SK-N-SH (cell line): Measurements from ENCODE around the gene SLC9A5.

Source experiments
- EZH2phosphoT487 ChIP-seq: fragments of 200-600 bp; sonication (generic); IDR thresholded peaks from 2 replicates; pipeline ENCODE4 v1.6.1; 2017; ENCODE audit warnings: low read depth, mixed run types, mild to moderate bottlenecking, antibody characterized with exemption, moderate library complexity, borderline replicate concordance
- FOXM1 ChIP-seq: IDR thresholded peaks from 2 replicates; pipeline ENCODE4 v1.4.0; 2012; ENCODE audit warnings: low read depth, mild to moderate bottlenecking
- POLR2AphosphoS5 ChIP-seq: IDR thresholded peaks from 2 replicates; pipeline ENCODE4 v1.6.1; 2012; ENCODE audit warnings: low read depth, low read length
- RAD21 ChIP-seq: IDR thresholded peaks from 2 replicates; pipeline ENCODE4 v1.6.1; 2012; ENCODE audit warnings: mild to moderate bottlenecking, low read length
- RXRA ChIP-seq: IDR thresholded peaks from 2 replicates; pipeline ENCODE4 v1.4.0; 2012; ENCODE audit warnings: low read depth, mild to moderate bottlenecking, borderline replicate concordance
- TCF12 ChIP-seq: IDR thresholded peaks from 2 replicates; pipeline ENCODE4 v1.4.0; 2012
- TF ChIP-seq, protein P1 (sequence below): fragments of 200-600 bp; sonication (generic); IDR thresholded peaks from 2 replicates; pipeline ENCODE4 v1.6.1; 2017; ENCODE audit warnings: antibody characterized with exemption, mild to moderate bottlenecking, moderate library complexity
- TF ChIP-seq, protein P2 (sequence below): IDR thresholded peaks from 2 replicates; pipeline ENCODE4; 2012
- TF ChIP-seq, protein P3 (sequence below): fragments of 150-350 bp; IDR thresholded peaks from 2 replicates; pipeline ENCODE4 v1.6.1; 2016; ENCODE audit warnings: mild to moderate bottlenecking, low read depth, low read length
- TF ChIP-seq, protein P4 (sequence below): IDR thresholded peaks from 2 replicates; pipeline ENCODE4 v1.6.1; 2012; ENCODE audit warnings: mild to moderate bottlenecking, low read depth, low read length, moderate library complexity
- TF ChIP-seq, protein P5 (sequence below): fragments of 150-350 bp; IDR thresholded peaks from 2 replicates; pipeline ENCODE4 v1.6.1; 2017; ENCODE audit warnings: antibody characterized with exemption, low read length, low read depth, borderline replicate concordance
- TF ChIP-seq, protein P6 (sequence below): IDR thresholded peaks from 2 replicates; pipeline ENCODE4 v1.4.0; 2012; ENCODE audit warnings: low read depth

DNA sequence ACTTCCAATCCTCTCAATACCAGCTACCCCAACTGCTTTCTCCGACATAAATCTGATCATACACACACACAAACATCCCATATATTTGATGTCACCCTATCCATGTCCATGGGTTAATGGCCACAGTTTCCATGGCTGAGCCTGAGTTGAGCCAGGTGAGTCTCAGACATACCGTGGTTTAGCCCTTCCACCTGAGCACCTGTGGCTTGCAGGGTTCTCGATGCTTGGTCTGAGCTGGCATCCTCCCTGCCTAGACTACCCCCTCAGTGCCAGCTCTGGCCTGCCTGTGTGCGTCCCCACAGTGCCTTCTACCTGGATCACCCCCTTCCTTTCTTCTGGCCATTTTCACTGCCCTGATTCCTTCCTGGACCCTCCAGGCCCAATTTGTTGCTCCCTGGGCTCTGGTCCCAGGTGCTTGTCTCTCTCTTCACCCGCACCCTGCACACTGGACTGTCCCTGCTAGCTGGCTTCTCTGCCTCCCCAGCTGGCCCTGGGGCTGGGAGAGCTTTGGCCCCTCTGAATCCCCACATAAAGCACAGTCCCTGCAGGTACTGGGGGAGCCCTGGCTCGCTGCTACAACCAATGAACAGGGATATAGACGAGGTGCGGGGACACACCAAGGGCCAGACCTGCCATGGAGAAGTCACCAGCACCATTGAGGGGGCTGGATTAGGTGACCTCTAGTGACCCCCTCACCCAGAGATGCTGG is 42.5 kb upstream of the SLC9A5 start:
- TF ChIP-seq, protein P1, sequence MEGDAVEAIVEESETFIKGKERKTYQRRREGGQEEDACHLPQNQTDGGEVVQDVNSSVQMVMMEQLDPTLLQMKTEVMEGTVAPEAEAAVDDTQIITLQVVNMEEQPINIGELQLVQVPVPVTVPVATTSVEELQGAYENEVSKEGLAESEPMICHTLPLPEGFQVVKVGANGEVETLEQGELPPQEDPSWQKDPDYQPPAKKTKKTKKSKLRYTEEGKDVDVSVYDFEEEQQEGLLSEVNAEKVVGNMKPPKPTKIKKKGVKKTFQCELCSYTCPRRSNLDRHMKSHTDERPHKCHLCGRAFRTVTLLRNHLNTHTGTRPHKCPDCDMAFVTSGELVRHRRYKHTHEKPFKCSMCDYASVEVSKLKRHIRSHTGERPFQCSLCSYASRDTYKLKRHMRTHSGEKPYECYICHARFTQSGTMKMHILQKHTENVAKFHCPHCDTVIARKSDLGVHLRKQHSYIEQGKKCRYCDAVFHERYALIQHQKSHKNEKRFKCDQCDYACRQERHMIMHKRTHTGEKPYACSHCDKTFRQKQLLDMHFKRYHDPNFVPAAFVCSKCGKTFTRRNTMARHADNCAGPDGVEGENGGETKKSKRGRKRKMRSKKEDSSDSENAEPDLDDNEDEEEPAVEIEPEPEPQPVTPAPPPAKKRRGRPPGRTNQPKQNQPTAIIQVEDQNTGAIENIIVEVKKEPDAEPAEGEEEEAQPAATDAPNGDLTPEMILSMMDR = no peak
- TF ChIP-seq RXRA = no peak
- no peak for TF ChIP-seq FOXM1
- no peak for TF ChIP-seq POLR2AphosphoS5
- no peak for TF ChIP-seq RAD21
- TF ChIP-seq EZH2phosphoT487 = no peak
- TF ChIP-seq, protein P2, sequence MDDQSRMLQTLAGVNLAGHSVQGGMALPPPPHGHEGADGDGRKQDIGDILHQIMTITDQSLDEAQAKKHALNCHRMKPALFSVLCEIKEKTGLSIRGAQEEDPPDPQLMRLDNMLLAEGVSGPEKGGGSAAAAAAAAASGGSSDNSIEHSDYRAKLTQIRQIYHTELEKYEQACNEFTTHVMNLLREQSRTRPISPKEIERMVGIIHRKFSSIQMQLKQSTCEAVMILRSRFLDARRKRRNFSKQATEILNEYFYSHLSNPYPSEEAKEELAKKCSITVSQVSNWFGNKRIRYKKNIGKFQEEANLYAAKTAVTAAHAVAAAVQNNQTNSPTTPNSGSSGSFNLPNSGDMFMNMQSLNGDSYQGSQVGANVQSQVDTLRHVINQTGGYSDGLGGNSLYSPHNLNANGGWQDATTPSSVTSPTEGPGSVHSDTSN = no peak
- TF ChIP-seq, protein P3, sequence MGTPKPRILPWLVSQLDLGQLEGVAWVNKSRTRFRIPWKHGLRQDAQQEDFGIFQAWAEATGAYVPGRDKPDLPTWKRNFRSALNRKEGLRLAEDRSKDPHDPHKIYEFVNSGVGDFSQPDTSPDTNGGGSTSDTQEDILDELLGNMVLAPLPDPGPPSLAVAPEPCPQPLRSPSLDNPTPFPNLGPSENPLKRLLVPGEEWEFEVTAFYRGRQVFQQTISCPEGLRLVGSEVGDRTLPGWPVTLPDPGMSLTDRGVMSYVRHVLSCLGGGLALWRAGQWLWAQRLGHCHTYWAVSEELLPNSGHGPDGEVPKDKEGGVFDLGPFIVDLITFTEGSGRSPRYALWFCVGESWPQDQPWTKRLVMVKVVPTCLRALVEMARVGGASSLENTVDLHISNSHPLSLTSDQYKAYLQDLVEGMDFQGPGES = no peak
- TF ChIP-seq, protein P4, sequence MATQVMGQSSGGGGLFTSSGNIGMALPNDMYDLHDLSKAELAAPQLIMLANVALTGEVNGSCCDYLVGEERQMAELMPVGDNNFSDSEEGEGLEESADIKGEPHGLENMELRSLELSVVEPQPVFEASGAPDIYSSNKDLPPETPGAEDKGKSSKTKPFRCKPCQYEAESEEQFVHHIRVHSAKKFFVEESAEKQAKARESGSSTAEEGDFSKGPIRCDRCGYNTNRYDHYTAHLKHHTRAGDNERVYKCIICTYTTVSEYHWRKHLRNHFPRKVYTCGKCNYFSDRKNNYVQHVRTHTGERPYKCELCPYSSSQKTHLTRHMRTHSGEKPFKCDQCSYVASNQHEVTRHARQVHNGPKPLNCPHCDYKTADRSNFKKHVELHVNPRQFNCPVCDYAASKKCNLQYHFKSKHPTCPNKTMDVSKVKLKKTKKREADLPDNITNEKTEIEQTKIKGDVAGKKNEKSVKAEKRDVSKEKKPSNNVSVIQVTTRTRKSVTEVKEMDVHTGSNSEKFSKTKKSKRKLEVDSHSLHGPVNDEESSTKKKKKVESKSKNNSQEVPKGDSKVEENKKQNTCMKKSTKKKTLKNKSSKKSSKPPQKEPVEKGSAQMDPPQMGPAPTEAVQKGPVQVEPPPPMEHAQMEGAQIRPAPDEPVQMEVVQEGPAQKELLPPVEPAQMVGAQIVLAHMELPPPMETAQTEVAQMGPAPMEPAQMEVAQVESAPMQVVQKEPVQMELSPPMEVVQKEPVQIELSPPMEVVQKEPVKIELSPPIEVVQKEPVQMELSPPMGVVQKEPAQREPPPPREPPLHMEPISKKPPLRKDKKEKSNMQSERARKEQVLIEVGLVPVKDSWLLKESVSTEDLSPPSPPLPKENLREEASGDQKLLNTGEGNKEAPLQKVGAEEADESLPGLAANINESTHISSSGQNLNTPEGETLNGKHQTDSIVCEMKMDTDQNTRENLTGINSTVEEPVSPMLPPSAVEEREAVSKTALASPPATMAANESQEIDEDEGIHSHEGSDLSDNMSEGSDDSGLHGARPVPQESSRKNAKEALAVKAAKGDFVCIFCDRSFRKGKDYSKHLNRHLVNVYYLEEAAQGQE = no peak
- TF ChIP-seq TCF12 = no peak
- TF ChIP-seq, protein P5, sequence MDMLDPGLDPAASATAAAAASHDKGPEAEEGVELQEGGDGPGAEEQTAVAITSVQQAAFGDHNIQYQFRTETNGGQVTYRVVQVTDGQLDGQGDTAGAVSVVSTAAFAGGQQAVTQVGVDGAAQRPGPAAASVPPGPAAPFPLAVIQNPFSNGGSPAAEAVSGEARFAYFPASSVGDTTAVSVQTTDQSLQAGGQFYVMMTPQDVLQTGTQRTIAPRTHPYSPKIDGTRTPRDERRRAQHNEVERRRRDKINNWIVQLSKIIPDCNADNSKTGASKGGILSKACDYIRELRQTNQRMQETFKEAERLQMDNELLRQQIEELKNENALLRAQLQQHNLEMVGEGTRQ = no peak
- TF ChIP-seq, protein P6, sequence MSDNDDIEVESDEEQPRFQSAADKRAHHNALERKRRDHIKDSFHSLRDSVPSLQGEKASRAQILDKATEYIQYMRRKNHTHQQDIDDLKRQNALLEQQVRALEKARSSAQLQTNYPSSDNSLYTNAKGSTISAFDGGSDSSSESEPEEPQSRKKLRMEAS = no peak
